ENCODE data around the gene KAZN. TPM values are rescaled to one million over a fixed set of nuclear protein-coding genes. Genes with fewer than 3 reads are reported as not detected.

Gene KAZN
- total RNA-seq, 1 donor from 2014 or later = 9.4 TPM

GRCh38 chr1:14647777-14648176 is 49.3 kb downstream of the KAZN start:
- FAIRE-seq (no peak), DNase-seq (ENCODE audit: low read depth) (no peak)
- no peak overlapping the region for H3K27ac Mint-ChIP-seq (ENCODE audit: unreplicated experiment)
- Histone ChIP-seq H3K27ac (ENCODE audit: low read depth, low read length) (no peak overlapping the region), H4K20me1 (ENCODE audit: insufficient read depth, low read length) (no peaks in the 10 kb centered on the region), H3K36me3 (ENCODE audit: insufficient read depth, low read length) (no peaks in the 10 kb centered on the region), H3K4me1 (ENCODE audit: insufficient read depth, low read length) (no peaks in the 10 kb centered on the region), H3K27me3 (ENCODE audit: insufficient read depth, low read length) (peaks cover 6% of the 10 kb centered on the region), H3K9ac (ENCODE audit: low read length) (no peak overlapping the region), H3K4me3 (ENCODE audit: insufficient read depth, low read depth, low read length) (no peak overlapping the region), H2AFZ (ENCODE audit: low read depth, low read length) (no peak overlapping the region), H3K4me2 (ENCODE audit: low read length) (no peak overlapping the region), H3K9me3 (ENCODE audit: insufficient read depth, low read depth, low read length) (no peaks in the 10 kb centered on the region), H3K79me2 (ENCODE audit: insufficient read depth, low read length) (no peaks in the 10 kb centered on the region)
- H3K27me3 Mint-ChIP-seq (ENCODE audit: low read depth, unreplicated experiment) = no peaks in the 10 kb centered on the region
- H3K9me3 Mint-ChIP-seq (ENCODE audit: unreplicated experiment) = peaks cover 12% of the 10 kb centered on the region
- H3K4me1 Mint-ChIP-seq (ENCODE audit: low read depth, unreplicated experiment) = peaks cover 13% of the 10 kb centered on the region
- peaks cover 2% of the 10 kb centered on the region for H3K36me3 Mint-ChIP-seq (ENCODE audit: low read depth, unreplicated experiment)
- no peak for TF ChIP-seq EZH2 (IDR thresholded peaks at IDR 0.05; ENCODE audit: insufficient read depth, low read length)
- TF ChIP-seq, protein P1, sequence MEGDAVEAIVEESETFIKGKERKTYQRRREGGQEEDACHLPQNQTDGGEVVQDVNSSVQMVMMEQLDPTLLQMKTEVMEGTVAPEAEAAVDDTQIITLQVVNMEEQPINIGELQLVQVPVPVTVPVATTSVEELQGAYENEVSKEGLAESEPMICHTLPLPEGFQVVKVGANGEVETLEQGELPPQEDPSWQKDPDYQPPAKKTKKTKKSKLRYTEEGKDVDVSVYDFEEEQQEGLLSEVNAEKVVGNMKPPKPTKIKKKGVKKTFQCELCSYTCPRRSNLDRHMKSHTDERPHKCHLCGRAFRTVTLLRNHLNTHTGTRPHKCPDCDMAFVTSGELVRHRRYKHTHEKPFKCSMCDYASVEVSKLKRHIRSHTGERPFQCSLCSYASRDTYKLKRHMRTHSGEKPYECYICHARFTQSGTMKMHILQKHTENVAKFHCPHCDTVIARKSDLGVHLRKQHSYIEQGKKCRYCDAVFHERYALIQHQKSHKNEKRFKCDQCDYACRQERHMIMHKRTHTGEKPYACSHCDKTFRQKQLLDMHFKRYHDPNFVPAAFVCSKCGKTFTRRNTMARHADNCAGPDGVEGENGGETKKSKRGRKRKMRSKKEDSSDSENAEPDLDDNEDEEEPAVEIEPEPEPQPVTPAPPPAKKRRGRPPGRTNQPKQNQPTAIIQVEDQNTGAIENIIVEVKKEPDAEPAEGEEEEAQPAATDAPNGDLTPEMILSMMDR (IDR thresholded peaks at IDR 0.05; ENCODE audit: insufficient read depth, low read depth, low read length) = no peak
- H3K4me3 Mint-ChIP-seq (ENCODE audit: unreplicated experiment) = no peak overlapping the region

DNA sequence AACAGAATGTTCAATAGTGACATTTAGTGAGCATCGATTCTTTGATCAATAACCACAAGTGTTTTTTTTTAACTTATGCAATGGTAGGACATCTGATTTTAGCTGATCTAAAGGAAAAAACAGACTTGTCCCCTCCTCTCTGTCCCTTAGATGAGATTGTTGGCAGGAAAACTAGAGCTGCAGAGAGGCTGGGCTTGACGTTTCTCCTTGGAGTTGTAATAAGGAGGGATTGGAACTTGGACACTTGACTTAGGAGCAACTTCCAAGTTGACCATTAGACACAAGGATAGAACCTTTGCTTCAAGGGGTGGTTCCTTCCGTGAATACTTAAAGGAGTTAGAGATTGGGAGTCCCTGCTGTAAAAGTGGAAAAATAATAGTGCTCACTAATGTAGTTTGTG is 49.9 kb downstream of the KAZN start:
- Mint-ChIP-seq H3K36me3 (ENCODE audit: low read depth, unreplicated experiment) (peaks cover 2% of the 10 kb centered on the region), H3K27ac (ENCODE audit: unreplicated experiment) (no peak overlapping the region), H3K4me1 (ENCODE audit: low read depth, unreplicated experiment) (peaks cover 13% of the 10 kb centered on the region), H3K27me3 (ENCODE audit: low read depth, unreplicated experiment) (no peaks in the 10 kb centered on the region), H3K9me3 (ENCODE audit: unreplicated experiment) (peaks cover 9% of the 10 kb centered on the region), H3K4me3 (ENCODE audit: unreplicated experiment) (no peak overlapping the region)
- Histone ChIP-seq H3K4me3 (ENCODE audit: insufficient read depth, low read depth, low read length) (no peak overlapping the region), H3K9me3 (ENCODE audit: insufficient read depth, low read depth, low read length) (no peaks in the 10 kb centered on the region), H3K79me2 (ENCODE audit: insufficient read depth, low read length) (no peaks in the 10 kb centered on the region), H3K9ac (ENCODE audit: low read length) (no peak overlapping the region), H3K27me3 (ENCODE audit: insufficient read depth, low read length) (peaks cover 6% of the 10 kb centered on the region), H3K36me3 (ENCODE audit: insufficient read depth, low read length) (no peaks in the 10 kb centered on the region), H3K4me1 (ENCODE audit: insufficient read depth, low read length) (no peaks in the 10 kb centered on the region), H2AFZ (ENCODE audit: low read depth, low read length) (no peak overlapping the region), H3K27ac (ENCODE audit: low read depth, low read length) (no peak overlapping the region), H3K4me2 (ENCODE audit: low read length) (no peak overlapping the region), H4K20me1 (ENCODE audit: insufficient read depth, low read length) (no peaks in the 10 kb centered on the region)
- DNase-seq (ENCODE audit: low read depth) (no peak), FAIRE-seq (no peak)
- TF ChIP-seq, protein P1 (IDR thresholded peaks at IDR 0.05; ENCODE audit: insufficient read depth, low read depth, low read length) = no peak
- no peak for TF ChIP-seq EZH2 (IDR thresholded peaks at IDR 0.05; ENCODE audit: insufficient read depth, low read length)

DNA sequence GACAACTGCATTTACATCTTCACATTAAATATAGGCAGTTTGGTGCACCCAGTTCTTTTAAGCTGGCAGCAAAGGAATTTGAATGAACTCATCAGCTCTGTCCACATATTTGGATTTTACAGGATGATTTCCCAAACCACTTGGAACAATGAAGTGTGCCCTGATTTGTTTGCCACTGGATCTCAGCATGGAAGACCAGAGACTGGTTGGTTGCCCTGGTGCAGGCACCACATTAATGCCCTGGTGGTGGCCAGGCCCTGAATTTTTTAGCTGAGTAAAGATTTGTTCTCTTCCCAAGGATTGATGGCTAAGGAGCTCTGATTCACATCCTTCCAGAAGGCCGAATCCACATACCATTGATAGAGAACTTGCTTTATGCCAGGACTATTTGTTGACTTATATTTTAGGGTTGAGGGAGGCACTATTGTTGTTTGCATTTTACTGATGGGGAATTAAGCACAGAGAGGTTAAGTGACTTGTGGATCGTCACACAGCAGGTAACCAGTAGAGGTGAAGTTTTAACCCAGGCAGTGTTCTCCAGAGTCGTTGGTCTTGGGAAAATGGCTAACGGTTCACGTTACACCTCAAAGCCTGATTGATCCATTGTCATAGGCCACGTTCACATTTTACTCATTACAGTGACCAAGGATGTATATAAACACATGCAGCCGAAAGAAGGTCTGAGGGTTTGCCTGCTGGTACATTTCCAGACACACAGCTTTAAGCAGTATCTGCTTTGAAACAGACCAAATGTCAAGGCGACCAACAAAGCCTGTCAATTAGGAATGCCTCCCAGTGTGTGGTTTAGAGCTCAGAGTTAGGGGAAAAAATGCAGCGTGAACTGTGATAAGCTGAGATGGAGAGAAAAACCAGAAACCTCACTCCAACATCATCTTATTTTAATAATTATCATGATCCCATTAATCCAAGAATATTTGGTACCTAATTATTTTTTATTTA is 50.7 kb downstream of the KAZN start:
- no peak for FAIRE-seq
- TF ChIP-seq EZH2 (IDR thresholded peaks at IDR 0.05; ENCODE audit: insufficient read depth, low read length) = no peak
- TF ChIP-seq, protein P1 (IDR thresholded peaks at IDR 0.05; ENCODE audit: insufficient read depth, low read depth, low read length) = no peak

More for the DNA sequence above, 50.7 kb downstream of the KAZN start:
- Histone ChIP-seq H3K27ac (ENCODE audit: low read depth, low read length) (no peak overlapping the region), H4K20me1 (ENCODE audit: insufficient read depth, low read length) (no peaks in the 10 kb centered on the region), H3K36me3 (ENCODE audit: insufficient read depth, low read length) (no peaks in the 10 kb centered on the region), H3K9me3 (ENCODE audit: insufficient read depth, low read depth, low read length) (no peaks in the 10 kb centered on the region), H3K9ac (ENCODE audit: low read length) (no peak overlapping the region), H3K4me1 (ENCODE audit: insufficient read depth, low read length) (no peaks in the 10 kb centered on the region), H3K4me3 (ENCODE audit: insufficient read depth, low read depth, low read length) (no peak overlapping the region), H3K4me2 (ENCODE audit: low read length) (no peak overlapping the region), H2AFZ (ENCODE audit: low read depth, low read length) (no peak overlapping the region), H3K27me3 (ENCODE audit: insufficient read depth, low read length) (peaks cover 6% of the 10 kb centered on the region), H3K79me2 (ENCODE audit: insufficient read depth, low read length) (no peaks in the 10 kb centered on the region)
- DNase-seq (ENCODE audit: low read depth) = no peak
- Mint-ChIP-seq H3K4me3 (ENCODE audit: unreplicated experiment) (no peak overlapping the region), H3K9me3 (ENCODE audit: unreplicated experiment) (peaks cover 8% of the 10 kb centered on the region), H3K27ac (ENCODE audit: unreplicated experiment) (peak overlapping the region; percentile 4), H3K27me3 (ENCODE audit: low read depth, unreplicated experiment) (no peaks in the 10 kb centered on the region), H3K36me3 (ENCODE audit: low read depth, unreplicated experiment) (peaks cover 2% of the 10 kb centered on the region), H3K4me1 (ENCODE audit: low read depth, unreplicated experiment) (peaks cover 13% of the 10 kb centered on the region)
